Progenitor cell of endocrine pancreas (in vitro differentiated cells): ENCODE measurements around the gene PAAF1. TPM values are rescaled to one million over a fixed set of nuclear protein-coding genes. Genes with fewer than 3 reads are reported as not detected.

Experiments
- DNase-seq: peaks from one replicate; pipeline ENCODE4 v3.0.0; 2021; ENCODE audit warnings: low spot score; ENCODE audit not compliant: unreplicated experiment
- H3K27ac Mint-ChIP-seq: 2 replicates; pipeline ENCODE4 v1.8.0; 2021; ENCODE audit warnings: mild to moderate bottlenecking, moderate library complexity, mixed read lengths
- H3K27me3 Mint-ChIP-seq: 2 replicates; pipeline ENCODE4 v1.8.0; 2021; ENCODE audit warnings: mixed read lengths
- H3K36me3 Mint-ChIP-seq: 2 replicates; pipeline ENCODE4 v1.8.0; 2022; ENCODE audit warnings: mixed read lengths; ENCODE audit not compliant: insufficient read depth
- H3K4me1 Mint-ChIP-seq: 2 replicates; pipeline ENCODE4 v1.8.0; 2021; ENCODE audit warnings: low read depth, mixed read lengths
- H3K4me3 Mint-ChIP-seq: 2 replicates; pipeline ENCODE4 v1.8.0; 2021; ENCODE audit warnings: low read depth, mild to moderate bottlenecking, moderate library complexity, mixed read lengths
- H3K9me3 Mint-ChIP-seq: 2 replicates; pipeline ENCODE4 v1.8.0; 2021; ENCODE audit warnings: low read depth, mixed read lengths
- CTCF ChIP-seq: fragments of 200-600 bp; sonication (generic); IDR thresholded peaks from one replicate; pipeline ENCODE4 v1.5.0; 2021; ENCODE audit warnings: antibody characterized with exemption, mild to moderate bottlenecking; ENCODE audit not compliant: unreplicated experiment
- total RNA-seq: library from RNA; stranded (reverse); gene quantifications from 2 replicates; pipeline ENCODE4 v1.2.1, GENCODE V29; 2021

The PAAF1 gene
- total RNA-seq, 1 donor from 2014 or later = 29.3 TPM

- no peak for TF ChIP-seq CTCF
- H3K27me3 Mint-ChIP-seq = no peaks in the 10 kb centered on the region
- H3K4me3 Mint-ChIP-seq = no peak overlapping the region
- peaks cover 5% of the 10 kb centered on the region for H3K4me1 Mint-ChIP-seq
- no peak overlapping the region for H3K27ac Mint-ChIP-seq
- DNase-seq = no peak
- H3K36me3 Mint-ChIP-seq = peaks cover 16% of the 10 kb centered on the region
- H3K9me3 Mint-ChIP-seq = no peaks in the 10 kb centered on the region
These were observed 16.6 kb upstream of the PAAF1 start for GRCh38 chr11:73860202-73860601.

GRCh38 chr11:73862986-73863385 is 13.8 kb upstream of the PAAF1 start:
- peaks cover 2% of the 10 kb centered on the region for H3K4me1 Mint-ChIP-seq
- H3K4me3 Mint-ChIP-seq = no peak overlapping the region
- TF ChIP-seq CTCF = no peak
- H3K36me3 Mint-ChIP-seq = peaks cover 19% of the 10 kb centered on the region
- no peaks in the 10 kb centered on the region for H3K9me3 Mint-ChIP-seq
- H3K27ac Mint-ChIP-seq = no peak overlapping the region
- no peak for DNase-seq
- no peaks in the 10 kb centered on the region for H3K27me3 Mint-ChIP-seq

- no peaks in the 10 kb centered on the region for H3K27me3 Mint-ChIP-seq
- TF ChIP-seq CTCF = no peak
- H3K36me3 Mint-ChIP-seq = peaks cover 11% of the 10 kb centered on the region
- no peaks in the 10 kb centered on the region for H3K4me1 Mint-ChIP-seq
- H3K4me3 Mint-ChIP-seq = no peak overlapping the region
- DNase-seq = no peak
- H3K27ac Mint-ChIP-seq = no peak overlapping the region
- no peaks in the 10 kb centered on the region for H3K9me3 Mint-ChIP-seq
These were observed 10.7 kb upstream of the PAAF1 start for GRCh38 chr11:73866095-73866579.

- no peak overlapping the region for H3K27ac Mint-ChIP-seq
- no peak for DNase-seq
- H3K4me1 Mint-ChIP-seq = no peaks in the 10 kb centered on the region
- no peaks in the 10 kb centered on the region for H3K27me3 Mint-ChIP-seq
- no peak for TF ChIP-seq CTCF
- no peak overlapping the region for H3K4me3 Mint-ChIP-seq
- H3K36me3 Mint-ChIP-seq = peaks cover 9% of the 10 kb centered on the region
- no peaks in the 10 kb centered on the region for H3K9me3 Mint-ChIP-seq
These were observed 10.2 kb upstream of the PAAF1 start for GRCh38 chr11:73866586-73866996.

GRCh38 chr11:73869332-73869949 is 7.4 kb upstream of the PAAF1 start:
- Mint-ChIP-seq H3K27ac (peak overlapping the region; percentile 81), H3K36me3 (peaks cover 15% of the 10 kb centered on the region), H3K4me1 (no peaks in the 10 kb centered on the region), H3K4me3 (no peak overlapping the region), H3K9me3 (no peaks in the 10 kb centered on the region), H3K27me3 (no peaks in the 10 kb centered on the region)
- DNase-seq = no peak
- no peak for TF ChIP-seq CTCF
